GM12892 (cell line): ENCODE data around the gene ARHGEF17.

Experiments used
- POLR2A ChIP-seq: IDR thresholded peaks from 2 replicates; pipeline ENCODE4 v1.6.1; 2011; ENCODE audit warnings: low read depth, low read length, control low read depth
- POLR2AphosphoS5 ChIP-seq: IDR thresholded peaks from 2 replicates; pipeline ENCODE4 v1.6.1; 2011; ENCODE audit warnings: low read depth, low read length, control low read depth
- TAF1 ChIP-seq: IDR thresholded peaks from 2 replicates; pipeline ENCODE4 v1.6.1; 2011; ENCODE audit warnings: low read depth, mild to moderate bottlenecking, control low read depth, low read length, borderline replicate concordance

DNA sequence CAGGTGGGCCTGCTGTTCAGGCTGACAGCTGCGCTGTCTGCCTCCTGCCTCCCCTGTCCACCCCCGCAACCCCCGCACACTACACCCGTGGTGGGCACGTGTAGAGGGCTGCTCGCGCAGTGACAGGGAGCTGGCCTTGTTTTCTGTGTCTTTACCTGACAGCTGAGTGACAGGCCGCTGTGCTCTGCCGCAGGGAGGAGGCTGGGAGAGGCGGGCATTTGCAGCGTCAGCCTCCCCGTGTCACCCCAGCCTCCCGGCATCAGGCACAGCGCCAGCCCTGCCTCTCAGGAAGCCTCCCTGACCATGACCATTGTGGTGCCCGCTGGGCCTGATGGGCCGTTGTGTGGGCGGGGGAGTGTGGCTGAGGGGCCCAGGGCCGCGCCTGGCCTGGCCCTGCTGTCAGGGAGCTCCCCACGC, 36.1 kb downstream of the ARHGEF17 start:
- TF ChIP-seq TAF1: no peak
- TF ChIP-seq POLR2A: no peak
- TF ChIP-seq POLR2AphosphoS5: no peak
